ENCODE measurements around the gene SEL1L.
"Not testable (repeated sequence)": the region's sequence is repeated elsewhere in the genome, so short reads cannot be mapped to it uniquely, and the experiment has no call there.

SEL1L gene

DNA sequence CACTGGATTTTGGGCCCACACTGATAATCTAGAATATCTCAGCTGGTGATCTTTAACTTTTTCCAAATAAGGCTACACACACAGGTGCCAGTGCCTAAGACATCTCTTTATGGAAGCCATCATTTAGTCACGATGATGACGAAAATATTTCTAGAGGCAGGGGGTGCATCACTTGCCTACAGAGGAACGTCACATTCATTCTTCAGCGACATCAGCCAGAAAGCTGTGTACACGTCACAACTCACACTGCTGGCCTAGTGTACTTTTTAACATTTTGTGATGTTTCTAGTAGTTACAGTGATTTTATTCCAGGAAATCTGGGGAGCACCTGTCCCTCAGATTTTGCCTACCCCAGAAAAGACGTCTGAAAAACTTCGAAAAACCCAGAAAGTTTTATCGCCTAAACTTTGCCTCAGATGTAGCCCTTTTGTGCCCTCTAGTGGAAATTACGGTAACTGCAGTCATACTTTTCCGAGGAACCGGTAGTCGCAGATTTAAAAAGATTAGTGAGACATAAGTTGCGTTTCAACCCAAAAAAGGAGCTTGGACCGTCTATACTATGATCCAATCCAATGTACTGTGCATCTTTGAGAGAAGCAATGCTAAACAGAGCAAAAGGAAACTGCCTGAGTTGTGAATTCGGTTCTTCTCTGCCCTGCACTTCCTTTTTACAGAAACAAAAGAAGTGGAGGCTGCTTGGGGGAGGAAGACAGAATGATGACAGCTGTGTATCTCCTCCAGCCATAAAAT is 69.2 kb downstream of the SEL1L start:
- FAIRE-seq (no peak), DNase-seq (ENCODE audit: insufficient read length, low spot score) (no peak)
- peak; percentile 85 for TF ChIP-seq CTCF (IDR thresholded peaks at IDR 0.05; ENCODE audit: insufficient read depth, missing control alignments)

DNA sequence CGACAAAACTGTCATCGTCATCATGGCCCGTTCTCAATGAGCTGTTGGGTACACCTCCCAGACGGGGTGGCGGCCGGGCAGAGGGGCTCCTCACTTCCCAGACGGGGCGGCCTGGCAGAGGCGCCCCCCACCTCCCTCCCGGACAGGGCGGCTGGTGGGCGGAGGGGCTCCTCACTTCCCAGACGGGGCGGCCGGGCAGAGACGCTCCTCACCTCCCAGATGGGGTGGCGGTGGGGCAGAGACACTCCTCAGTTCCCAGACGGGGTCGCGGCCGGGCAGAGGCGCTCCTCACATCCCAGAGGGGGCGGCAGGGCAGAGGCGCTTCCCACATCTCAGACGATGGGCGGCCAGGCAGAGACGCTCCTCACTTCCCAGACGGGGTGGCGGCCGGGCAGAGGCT is 71.3 kb downstream of the SEL1L start:
- not testable (repeated sequence) for DNase-seq (ENCODE audit: insufficient read length, low spot score); FAIRE-seq

DNA sequence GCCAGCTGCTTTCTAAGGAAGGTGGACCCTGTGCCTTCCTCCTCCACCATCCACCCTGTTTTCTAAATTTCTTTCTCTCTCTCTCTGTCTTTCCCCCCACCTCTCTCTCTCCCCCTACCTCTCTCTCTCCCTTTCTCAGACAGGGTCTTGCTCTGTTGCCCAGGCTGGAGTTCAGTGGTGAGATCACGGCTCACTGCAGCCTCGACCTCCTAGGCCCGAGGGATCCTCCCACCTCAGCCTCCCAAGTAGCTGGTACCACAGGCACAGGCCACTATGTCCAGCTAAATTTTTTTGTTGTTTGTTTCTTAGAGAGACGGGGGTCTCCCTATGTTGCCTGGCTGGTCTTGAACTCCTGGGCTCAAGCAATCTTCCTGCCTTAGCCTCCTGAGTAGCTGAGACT is 73.7 kb downstream of the SEL1L start:
- no peak for TF ChIP-seq CTCF (IDR thresholded peaks at IDR 0.05; ENCODE audit: insufficient read depth, missing control alignments)
- no peak for DNase-seq (ENCODE audit: insufficient read length, low spot score)
- FAIRE-seq, result no peak

- FAIRE-seq (no peak), DNase-seq (ENCODE audit: insufficient read length, low spot score) (no peak)
- TF ChIP-seq CTCF (IDR thresholded peaks at IDR 0.05; ENCODE audit: insufficient read depth, missing control alignments), result no peak
These were observed 75.3 kb downstream of the SEL1L start for GRCh38 chr14:81458352-81458751.

DNA sequence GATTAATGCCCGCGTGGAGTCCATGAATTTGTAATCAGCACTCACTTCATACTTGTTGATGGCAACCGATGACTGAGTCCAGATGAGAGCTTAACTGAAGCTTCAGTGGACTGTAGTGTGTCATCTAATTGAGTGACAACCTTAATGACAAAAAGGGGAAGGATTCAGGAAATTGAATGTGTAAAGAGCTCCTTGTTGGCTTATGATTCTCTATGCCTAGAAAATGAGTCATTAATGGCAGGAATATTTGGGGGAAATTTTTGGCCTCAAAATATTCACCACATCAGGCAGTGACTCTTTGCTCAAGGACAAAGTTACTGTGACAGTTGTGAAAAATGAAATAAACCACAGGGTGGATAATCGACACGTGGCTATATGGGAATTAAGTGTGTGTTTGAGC is 78.3 kb downstream of the SEL1L start:
- no peak for TF ChIP-seq CTCF (IDR thresholded peaks at IDR 0.05; ENCODE audit: insufficient read depth, missing control alignments)
- FAIRE-seq, result no peak
- DNase-seq (ENCODE audit: insufficient read length, low spot score), result no peak

GRCh38 chr14:81454572-81455218 is 79.0 kb downstream of the SEL1L start:
- DNase-seq (ENCODE audit: insufficient read length, low spot score) (no peak), FAIRE-seq (no peak)
- no peak for TF ChIP-seq CTCF (IDR thresholded peaks at IDR 0.05; ENCODE audit: insufficient read depth, missing control alignments)

- peak; percentile 91 for TF ChIP-seq CTCF (IDR thresholded peaks at IDR 0.05; ENCODE audit: insufficient read depth, missing control alignments)
- FAIRE-seq (peak; percentile 63), DNase-seq (ENCODE audit: insufficient read length, low spot score) (no peak)
These were observed 80.4 kb downstream of the SEL1L start for GRCh38 chr14:81453166-81453766.

Measured in D721Med (cell line).